SU-DHL-6 (cell line): ENCODE measurements around the gene R3HDM2.

ENCODE experiments used
- H2AFZ ChIP-seq: fragments of 200-600 bp; sonication (generic); 2 replicates; pipeline ENCODE4 v1.6.1; 2014; ENCODE audit warnings: low read depth, mild to moderate bottlenecking, moderate library complexity, mixed read lengths, antibody characterized with exemption, low read length; ENCODE audit not compliant: severe bottlenecking
- H3F3A ChIP-seq: fragments of 200-600 bp; shearing (Covaris generic); 2 replicates; pipeline ENCODE4 v1.6.0; 2016; ENCODE audit warnings: antibody characterized with exemption, mild to moderate bottlenecking; ENCODE audit not compliant: insufficient read depth
- H3K27ac ChIP-seq: fragments of 200-600 bp; sonication (generic); 2 replicates; pipeline ENCODE4 v1.5.1; 2016; ENCODE audit warnings: low read depth, mild to moderate bottlenecking, low read length, moderate library complexity, mixed read lengths
- H3K27me3 ChIP-seq: fragments of 200-600 bp; sonication (generic), shearing (Covaris generic); 2 replicates; pipeline ENCODE4 v1.6.0; 2014; ENCODE audit warnings: mild to moderate bottlenecking, low read length
- H3K36me3 ChIP-seq: fragments of 200-600 bp; sonication (generic); 2 replicates; pipeline ENCODE4 v1.6.1; 2014; ENCODE audit warnings: mild to moderate bottlenecking, low read length, mixed read lengths
- H3K4me2 ChIP-seq: fragments of 300-600, 200-600 bp; shearing (Covaris generic), sonication (generic); 2 replicates; pipeline ENCODE4 v1.6.0; 2014; ENCODE audit warnings: low read length, low read depth, mild to moderate bottlenecking; ENCODE audit not compliant: poor library complexity, severe bottlenecking
- H3K4me3 ChIP-seq: fragments of 200-600 bp; sonication (generic); 2 replicates; pipeline ENCODE4 v1.5.1; 2014; ENCODE audit warnings: antibody characterized with exemption, low read length, mild to moderate bottlenecking, mixed read lengths; ENCODE audit not compliant: insufficient read depth, poor library complexity, severe bottlenecking
- H3K79me2 ChIP-seq: fragments of 200-600 bp; sonication (generic); 2 replicates; pipeline ENCODE4 v1.6.1; 2014; ENCODE audit warnings: mild to moderate bottlenecking, low read length, moderate library complexity; ENCODE audit not compliant: insufficient read depth
- H3K9ac ChIP-seq: fragments of 200-600 bp; sonication (generic); 2 replicates; pipeline ENCODE4 v1.7.0; 2014; ENCODE audit warnings: mild to moderate bottlenecking, low read length
- H3K9me2 ChIP-seq: fragments of 200-600 bp; sonication (generic); replicated peaks from 2 replicates; pipeline ENCODE4 v1.6.1; 2014; ENCODE audit warnings: low read length; ENCODE audit not compliant: insufficient read depth
- H3K9me3 ChIP-seq: fragments of 200-600 bp; sonication (generic); 2 replicates; pipeline ENCODE4 v1.6.1; 2014; ENCODE audit warnings: low read length, mixed read lengths; ENCODE audit not compliant: insufficient read depth
- H4K20me1 ChIP-seq: fragments of 200-600 bp; sonication (generic); 2 replicates; pipeline ENCODE4 v1.6.1; 2014; ENCODE audit warnings: low read depth, mild to moderate bottlenecking, antibody characterized with exemption, low read length, moderate library complexity, mixed read lengths
- EZH2phosphoT487 ChIP-seq: fragments of 200-600 bp; sonication (generic), shearing (Covaris generic); conservative IDR thresholded peaks from 2 replicates; pipeline ENCODE4 v1.6.1; 2018; ENCODE audit warnings: mild to moderate bottlenecking, antibody characterized with exemption, low read length, moderate library complexity, mixed read lengths
- TF ChIP-seq, protein P1 (sequence below): fragments of 200-600 bp; sonication (generic); IDR thresholded peaks from one replicate; pipeline ENCODE4 v1.5.1; 2017; ENCODE audit warnings: antibody characterized with exemption, mild to moderate bottlenecking, low read length, moderate library complexity; ENCODE audit not compliant: insufficient read depth, poor library complexity, severe bottlenecking

Gene R3HDM2

DNA sequence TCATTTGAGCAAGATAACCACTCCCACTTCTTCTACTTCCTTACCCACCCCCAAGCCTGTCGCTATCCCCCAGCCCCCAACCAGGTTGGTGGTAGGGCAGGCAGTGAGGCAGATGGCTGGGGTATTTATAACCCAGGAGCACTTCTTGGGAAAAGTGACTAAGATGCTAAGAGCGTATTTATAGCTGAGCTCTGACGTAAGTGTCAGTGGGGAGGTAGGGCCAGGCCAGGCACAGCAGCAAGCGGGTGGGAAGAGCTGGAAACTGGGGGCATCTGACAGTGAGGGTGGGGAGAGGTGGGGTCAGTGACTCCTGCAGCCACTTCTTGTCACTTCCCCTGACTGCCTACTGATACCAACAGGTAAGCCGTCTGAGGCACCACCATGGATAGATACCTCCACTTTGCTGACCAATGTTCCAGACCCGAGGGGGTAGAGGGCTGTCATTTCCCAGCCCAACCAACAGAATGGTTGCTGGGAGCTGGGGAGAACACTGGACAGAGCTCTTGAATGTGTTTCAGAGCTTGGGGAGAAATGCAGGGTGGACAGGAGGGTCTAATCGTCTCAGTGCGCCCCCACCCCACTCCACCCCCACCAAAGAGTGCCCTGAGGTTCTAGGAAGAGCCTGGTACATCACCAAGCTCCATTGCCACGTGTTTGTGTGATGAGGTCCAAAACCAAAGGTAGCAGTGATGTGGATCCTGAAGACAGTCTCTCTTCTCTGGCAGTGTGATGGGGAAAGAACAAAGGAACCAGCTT lies 21.5 kb upstream of the R3HDM2 start:
- no peaks in the 10 kb centered on the region for H3K9me2 ChIP-seq
- H3K4me3 ChIP-seq = no peak overlapping the region
- H3K27ac ChIP-seq = no peak overlapping the region
- no peaks in the 10 kb centered on the region for H3K9me3 ChIP-seq
- H3K79me2 ChIP-seq = no peaks in the 10 kb centered on the region
- no peaks in the 10 kb centered on the region for H3K36me3 ChIP-seq
- H3F3A ChIP-seq = no peaks in the 10 kb centered on the region
- no peak overlapping the region for H3K4me2 ChIP-seq
- TF ChIP-seq, protein P1, sequence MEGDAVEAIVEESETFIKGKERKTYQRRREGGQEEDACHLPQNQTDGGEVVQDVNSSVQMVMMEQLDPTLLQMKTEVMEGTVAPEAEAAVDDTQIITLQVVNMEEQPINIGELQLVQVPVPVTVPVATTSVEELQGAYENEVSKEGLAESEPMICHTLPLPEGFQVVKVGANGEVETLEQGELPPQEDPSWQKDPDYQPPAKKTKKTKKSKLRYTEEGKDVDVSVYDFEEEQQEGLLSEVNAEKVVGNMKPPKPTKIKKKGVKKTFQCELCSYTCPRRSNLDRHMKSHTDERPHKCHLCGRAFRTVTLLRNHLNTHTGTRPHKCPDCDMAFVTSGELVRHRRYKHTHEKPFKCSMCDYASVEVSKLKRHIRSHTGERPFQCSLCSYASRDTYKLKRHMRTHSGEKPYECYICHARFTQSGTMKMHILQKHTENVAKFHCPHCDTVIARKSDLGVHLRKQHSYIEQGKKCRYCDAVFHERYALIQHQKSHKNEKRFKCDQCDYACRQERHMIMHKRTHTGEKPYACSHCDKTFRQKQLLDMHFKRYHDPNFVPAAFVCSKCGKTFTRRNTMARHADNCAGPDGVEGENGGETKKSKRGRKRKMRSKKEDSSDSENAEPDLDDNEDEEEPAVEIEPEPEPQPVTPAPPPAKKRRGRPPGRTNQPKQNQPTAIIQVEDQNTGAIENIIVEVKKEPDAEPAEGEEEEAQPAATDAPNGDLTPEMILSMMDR = no peak
- no peak for TF ChIP-seq EZH2phosphoT487
- H2AFZ ChIP-seq = no peak overlapping the region
- H3K9ac ChIP-seq = no peak overlapping the region
- no peaks in the 10 kb centered on the region for H4K20me1 ChIP-seq
- H3K27me3 ChIP-seq = no peaks in the 10 kb centered on the region

DNA sequence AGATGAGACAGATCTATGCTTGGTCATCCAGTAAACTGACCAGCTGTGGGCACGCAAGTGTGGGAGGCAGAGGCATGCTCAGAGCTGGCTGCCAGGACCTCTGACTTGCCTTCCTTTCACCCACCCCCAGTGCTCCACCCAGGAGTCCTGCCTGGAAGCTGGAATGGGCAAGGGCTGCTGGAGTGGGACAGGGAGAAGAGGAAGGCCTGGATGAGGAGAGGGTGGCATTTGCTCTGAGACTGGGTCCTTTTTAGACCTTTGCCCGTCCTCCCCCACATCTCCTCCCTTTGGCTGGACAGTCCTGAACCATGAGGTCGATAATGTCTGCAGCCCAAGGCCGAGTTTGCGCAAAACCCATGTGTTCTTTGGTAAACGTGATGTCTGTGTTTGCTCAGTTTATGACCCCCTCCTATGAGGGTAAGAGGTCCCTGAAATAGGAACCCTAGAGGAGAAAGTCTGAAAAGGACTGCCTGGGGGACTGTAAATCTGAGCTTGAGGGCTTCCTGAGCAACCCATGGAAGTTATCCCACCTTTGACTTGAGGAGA lies 20.5 kb upstream of the R3HDM2 start:
- no peak overlapping the region for H3K9ac ChIP-seq
- no peaks in the 10 kb centered on the region for H3K9me3 ChIP-seq
- H3F3A ChIP-seq = no peaks in the 10 kb centered on the region
- no peak overlapping the region for H3K4me3 ChIP-seq
- TF ChIP-seq EZH2phosphoT487 = no peak
- TF ChIP-seq, protein P1 = no peak
- no peaks in the 10 kb centered on the region for H3K9me2 ChIP-seq
- H3K36me3 ChIP-seq = no peaks in the 10 kb centered on the region
- no peaks in the 10 kb centered on the region for H4K20me1 ChIP-seq
- H2AFZ ChIP-seq = no peak overlapping the region
- no peak overlapping the region for H3K4me2 ChIP-seq
- no peaks in the 10 kb centered on the region for H3K79me2 ChIP-seq
- no peaks in the 10 kb centered on the region for H3K27me3 ChIP-seq
- H3K27ac ChIP-seq = no peak overlapping the region

DNA sequence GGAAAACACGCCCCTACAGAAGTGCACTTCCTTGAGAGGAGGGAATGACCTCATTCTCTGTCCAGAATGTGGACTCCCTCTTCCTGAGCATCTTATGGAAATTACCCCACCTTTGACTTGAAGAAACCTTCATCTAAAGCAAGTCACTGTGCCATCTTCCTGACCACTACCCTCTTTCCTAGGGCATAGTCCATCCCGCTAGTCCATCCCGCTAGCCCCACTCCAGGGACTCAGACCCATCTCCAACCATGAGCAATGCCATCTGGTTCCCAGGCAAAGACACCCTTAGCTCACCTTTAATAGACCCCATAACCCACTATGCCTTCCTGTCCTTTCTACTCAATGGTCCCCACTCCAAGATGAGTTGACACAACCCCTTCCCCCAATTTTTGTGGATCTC lies 19.2 kb upstream of the R3HDM2 start:
- H3K36me3 ChIP-seq = no peaks in the 10 kb centered on the region
- H3F3A ChIP-seq = peaks cover 4% of the 10 kb centered on the region; the same call in 1 of the 2 replicates
- TF ChIP-seq EZH2phosphoT487 = no peak
- TF ChIP-seq, protein P1 = no peak

More for the DNA sequence above, 19.2 kb upstream of the R3HDM2 start:
- Histone ChIP-seq H3K79me2 (no peaks in the 10 kb centered on the region), H3K9ac (no peak overlapping the region), H3K9me2 (no peaks in the 10 kb centered on the region), H3K27me3 (no peaks in the 10 kb centered on the region), H3K9me3 (no peaks in the 10 kb centered on the region), H3K4me3 (no peak overlapping the region), H3K4me2 (no peak overlapping the region), H3K27ac (no peak overlapping the region), H4K20me1 (no peaks in the 10 kb centered on the region), H2AFZ (no peak overlapping the region)
